Fibroblast of skin of left quadriceps (primary cell): ENCODE results near the gene REP15.
"Not testable (repeated sequence)": the region's sequence is repeated elsewhere in the genome, so short reads cannot be mapped to it uniquely, and the experiment has no call there.

Experiments
- DNase-seq, 2 experiments: peaks; one replicate each; pipeline ENCODE4 v3.0.0-alpha.2; 2013; ENCODE audit warnings: low read depth in 2 of 2

Gene REP15

GRCh38 chr12:27696864-27697564 is 767 bp downstream of the REP15 start:
- no peak for DNase-seq

DNA sequence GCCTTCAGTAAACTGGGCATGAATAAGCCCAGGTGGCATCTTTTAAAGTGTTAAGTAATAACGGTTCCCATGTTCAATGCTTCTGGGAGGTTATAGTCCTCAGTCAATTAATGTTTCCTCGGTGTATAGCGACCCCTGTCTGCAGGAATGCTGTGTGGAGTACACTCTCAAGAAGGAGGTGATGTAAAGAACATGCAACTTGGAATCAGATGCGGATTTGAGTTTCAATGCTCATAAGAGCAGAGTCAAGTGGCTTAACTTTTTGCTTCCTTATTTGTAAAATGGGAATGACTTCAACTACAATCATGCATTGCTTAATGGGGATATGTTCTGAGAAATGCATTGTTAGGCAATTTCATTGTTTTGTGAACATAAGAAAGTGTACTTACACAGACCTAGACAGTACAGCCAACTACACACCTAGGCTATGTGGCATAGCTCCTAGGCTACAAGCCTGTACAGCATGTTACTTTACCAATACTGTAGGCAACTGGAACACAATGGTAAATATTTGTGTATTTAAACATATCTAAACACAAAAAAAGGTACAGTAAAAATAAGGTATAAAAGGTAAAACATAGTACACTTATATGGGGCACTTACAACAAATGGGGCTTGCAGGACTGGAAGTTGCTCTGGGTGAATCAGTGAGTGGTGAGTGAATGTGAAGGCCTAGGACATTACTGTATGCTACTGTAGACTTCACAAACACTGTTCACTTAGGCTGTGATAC is 7.6 kb downstream of the REP15 start:
- peak; percentile 85 to 87 for DNase-seq

DNA sequence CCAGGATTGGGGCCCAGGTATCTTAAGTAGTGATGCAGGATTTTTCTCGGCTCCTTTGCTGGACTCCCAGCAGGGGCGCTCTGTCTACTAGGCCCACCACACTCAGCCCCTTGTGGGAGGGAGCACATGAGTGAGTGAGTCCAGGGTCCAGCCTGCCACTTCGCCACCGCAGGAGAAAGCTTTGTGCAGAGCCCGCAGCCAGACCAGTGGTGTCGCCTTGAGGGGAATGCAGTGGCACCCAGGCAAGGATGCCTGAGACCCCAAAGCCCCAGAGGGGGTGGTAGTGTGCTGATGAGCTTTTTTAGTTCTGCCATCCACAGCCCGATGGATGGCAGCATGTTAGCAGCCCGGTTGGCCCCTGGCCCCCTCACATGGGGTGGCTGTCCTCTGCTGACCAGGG is 9.0 kb downstream of the REP15 start:
- DNase-seq: no peak

DNA sequence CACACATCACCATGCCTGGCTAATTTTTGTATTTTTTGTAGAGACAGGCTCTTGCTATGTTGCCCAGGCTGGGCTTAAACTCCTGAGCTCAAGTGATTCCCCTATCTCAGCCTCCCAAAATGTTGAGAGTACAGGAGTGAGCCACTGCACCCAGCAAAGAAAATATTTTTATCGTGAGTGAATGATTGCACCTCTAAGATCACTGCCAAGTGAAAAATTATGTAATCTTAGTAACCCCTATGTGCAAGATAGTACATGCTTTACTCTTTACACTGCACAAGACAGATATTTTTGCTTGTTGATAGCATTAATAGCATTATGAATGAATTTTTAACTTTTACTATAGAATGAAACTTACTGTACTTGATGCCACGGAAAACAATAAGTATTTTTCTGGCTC is 11.0 kb downstream of the REP15 start:
- no peak for DNase-seq

GRCh38 chr12:27709212-27709931 is 13.1 kb downstream of the REP15 start:
- no peak for DNase-seq

GRCh38 chr12:27709932-27710591 is 13.8 kb downstream of the REP15 start:
- DNase-seq: peak; percentile 29 to 35

DNA sequence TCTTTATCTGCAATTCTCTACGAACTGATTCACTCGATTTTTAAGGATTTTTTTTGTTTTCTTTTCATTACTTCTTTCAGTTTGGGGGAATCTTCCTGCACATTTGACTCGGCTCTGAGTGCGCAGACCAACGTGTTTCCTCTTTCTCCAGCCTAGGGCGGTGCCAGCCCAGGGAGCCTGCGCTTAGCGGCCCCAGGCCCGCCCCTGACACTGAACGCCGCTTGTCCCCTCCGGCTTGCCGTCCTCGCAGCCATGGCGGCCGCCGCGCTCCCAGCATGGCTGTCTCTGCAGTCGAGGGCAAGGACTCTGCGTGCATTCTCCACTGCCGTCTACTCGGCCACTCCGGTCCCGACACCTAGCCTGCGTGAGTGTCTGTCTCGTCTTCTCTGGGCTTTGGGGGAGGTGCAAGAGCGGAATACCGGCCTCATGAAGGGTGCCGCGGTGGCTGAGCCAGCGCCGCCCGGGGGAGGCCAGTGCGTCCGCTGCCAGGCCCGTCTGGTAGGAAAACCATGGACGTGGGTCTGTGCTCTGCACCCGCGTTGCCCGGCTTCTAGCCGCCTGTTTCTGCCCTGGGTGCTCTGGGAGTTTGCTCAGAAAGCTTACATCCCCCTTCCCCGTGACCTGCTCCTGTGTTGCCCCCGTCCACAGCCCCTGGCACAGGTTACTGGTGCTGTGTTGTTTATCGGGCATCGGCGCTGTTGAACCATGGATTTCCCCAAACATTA is 14.5 kb downstream of the REP15 start, which contains the start of gene MRPS35:
Gene MRPS35, plus strand, starts transcription at position 241 of the 725 bp plus-strand sequence. Its CDS starts 12 bp downstream, at position 253.
- DNase-seq: peak; percentile 82 to 83

GRCh38 chr12:27711317-27711682 is 15.1 kb downstream of the REP15 start:
- no peak for DNase-seq

- DNase-seq: no peak
These were observed 15.7 kb downstream of the REP15 start for GRCh38 chr12:27711967-27712366.

DNA sequence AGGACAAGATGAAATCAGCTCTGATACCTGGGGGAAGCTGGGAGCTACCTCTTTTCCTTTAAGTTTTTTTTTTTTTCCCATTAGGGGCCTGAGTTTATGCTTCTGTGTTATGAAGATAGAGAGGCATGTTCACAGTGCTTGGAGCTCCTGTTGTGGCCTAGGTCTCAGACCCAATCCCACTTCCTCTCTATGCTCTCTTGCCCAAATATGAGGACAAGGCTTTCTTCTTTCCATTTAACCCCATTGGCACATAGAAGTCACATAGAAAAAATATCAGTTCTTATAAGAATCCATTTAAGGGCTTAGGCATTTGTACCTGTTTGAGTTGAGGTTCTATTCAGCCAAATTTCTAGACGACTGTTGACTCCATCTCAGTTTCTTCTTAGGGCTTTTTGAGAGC is 27.0 kb downstream of the REP15 start:
- no peak for DNase-seq

DNA sequence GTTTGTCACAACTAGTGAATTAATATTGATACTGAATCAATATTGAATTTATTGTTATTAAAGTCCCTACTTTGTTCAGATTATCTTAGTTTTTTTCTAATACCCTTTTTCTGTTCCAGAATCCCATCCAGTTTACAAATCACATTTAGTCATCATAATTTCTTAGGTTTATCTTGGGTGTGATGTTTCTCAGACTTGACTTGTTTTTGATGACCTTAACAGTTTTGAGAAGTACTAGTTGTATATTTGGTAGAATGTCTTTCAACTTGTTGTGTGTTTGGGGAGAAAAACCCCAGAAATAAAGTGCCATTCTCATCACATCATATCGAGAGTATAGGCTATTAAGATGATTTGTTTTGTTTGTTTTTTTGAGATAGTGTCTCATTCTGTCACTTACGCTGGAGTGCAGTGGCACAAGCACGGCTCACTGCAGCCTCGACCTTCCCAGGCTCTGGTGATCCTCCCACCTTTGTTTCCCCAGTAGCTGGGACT is 33.9 kb downstream of the REP15 start:
- DNase-seq: no peak

DNA sequence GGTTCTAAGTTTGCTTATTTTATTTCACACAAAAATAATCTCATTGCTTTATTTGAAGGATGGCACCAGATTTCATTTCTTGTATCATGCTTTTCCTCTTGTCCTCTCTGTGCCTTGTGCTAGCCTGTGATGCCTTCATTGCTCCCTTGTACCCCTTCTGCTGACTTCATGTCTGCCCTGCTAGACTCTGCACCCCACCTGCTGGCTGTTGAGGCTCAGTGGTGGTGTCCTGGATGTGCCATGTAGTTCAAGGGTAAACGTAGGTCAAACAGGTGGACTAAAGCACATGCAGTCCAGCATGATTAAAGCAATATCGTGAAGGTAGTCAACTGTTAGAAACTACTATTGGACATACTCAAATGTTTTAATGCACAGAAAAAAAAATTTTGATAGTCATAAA is 36.0 kb downstream of the REP15 start:
- no peak for DNase-seq

DNA sequence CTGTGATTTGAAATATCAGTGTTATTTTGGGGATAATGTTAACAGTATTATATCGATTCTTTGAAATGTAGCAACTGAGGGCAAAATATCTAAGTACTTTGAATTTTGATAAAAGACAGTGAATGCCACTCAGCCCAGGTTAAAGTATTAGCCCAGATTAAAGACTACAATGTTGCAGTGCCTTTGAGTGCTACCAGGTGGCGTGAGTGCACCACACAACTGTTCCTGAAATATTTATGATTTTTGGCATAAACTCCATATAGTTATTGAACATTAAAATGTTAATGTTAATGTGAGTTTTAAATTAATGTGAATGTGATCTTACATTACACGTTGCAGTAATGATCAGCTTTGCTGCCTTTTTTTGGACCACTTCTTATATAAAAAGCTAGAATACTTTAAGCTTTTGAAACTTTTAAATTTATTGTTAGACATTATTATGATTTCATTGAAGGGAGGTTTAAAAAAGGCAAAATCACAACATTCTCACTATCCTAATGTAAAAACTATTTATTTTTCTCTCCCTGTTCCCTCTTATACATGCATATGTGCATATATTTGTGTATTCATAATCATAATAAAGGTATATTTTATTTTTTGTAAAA is 36.9 kb downstream of the REP15 start:
- peak; percentile 6 to 11 for DNase-seq

DNA sequence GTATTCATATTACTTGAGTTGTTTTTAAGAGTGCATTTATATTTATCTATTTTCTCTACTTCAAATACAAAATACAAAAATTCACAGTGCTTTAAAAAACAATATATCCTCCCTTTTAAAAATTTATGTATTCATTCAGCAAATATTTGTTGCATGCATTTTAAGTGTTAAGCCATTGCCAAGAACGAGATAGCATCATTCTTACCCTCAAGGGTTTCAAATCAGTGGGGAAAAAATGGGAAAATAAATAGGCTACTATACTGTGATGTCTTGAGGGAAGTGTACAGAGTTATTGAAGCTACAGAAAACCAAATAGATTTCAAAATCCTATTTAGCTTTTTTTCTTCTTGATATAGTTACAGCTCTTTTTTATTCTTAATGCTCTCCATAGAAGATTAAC is 37.5 kb downstream of the REP15 start:
- DNase-seq: no peak

- DNase-seq: not testable (repeated sequence)
These were observed 38.1 kb downstream of the REP15 start for GRCh38 chr12:27734321-27734720.

GRCh38 chr12:27743601-27744000 is 47.4 kb downstream of the REP15 start:
- DNase-seq: no peak

GRCh38 chr12:27745734-27746133 is 49.5 kb downstream of the REP15 start:
- not testable (repeated sequence) for DNase-seq
